Dermis blood vessel endothelial cell (primary cell): Measurements from ENCODE around the gene UMAD1. TPM values are rescaled to one million over a fixed set of nuclear protein-coding genes. Genes with fewer than 3 reads are reported as not detected.

ENCODE experiments used
- total RNA-seq: library from RNA; depleted of rRNA; stranded (reverse); fragments of >200 nt; gene quantifications from 2 replicates; pipeline ENCODE4 v1.2.3, GENCODE V29; 2014

Gene UMAD1
- total RNA-seq, 1 donor from 2014 or later, result 4.1 TPM

Other genes starting within 250 kb of the UMAD1 start
- gene COL28A1, start 104.9 kb upstream of the UMAD1 start, total RNA-seq, result 0.17 TPM in 1 of 2 replicates, not detected in the other
- 34.5 and 37.4 TPM in 2 replicates for gene MIOS, start 73.9 kb upstream of the UMAD1 start, total RNA-seq
- gene RPA3, start 77.9 kb downstream of the UMAD1 start, total RNA-seq, result 18.9 and 25.5 TPM in 2 replicates